Stimulated activated CD4-positive, alpha-beta T cell treated with anti-CD3 and anti-CD28 coated beads, TNF-alpha, amount 100 ng/mL, for 1 hour (primary cell): ENCODE results near the gene APOBEC3F.
"Not testable (repeated sequence)": the region's sequence is repeated elsewhere in the genome, so short reads cannot be mapped to it uniquely, and the experiment has no call there.

ENCODE experiments used
- DNase-seq, 3 donors: peaks; one replicate each; pipeline ENCODE4 v3.0.0-alpha.2; 2020; ENCODE audit warnings: low read depth in 3 of 3, low spot score in 1 of 3

The APOBEC3F gene

GRCh38 chr22:39026509-39027150 is 14.0 kb upstream of the APOBEC3F start:
- no peak for DNase-seq

GRCh38 chr22:39027717-39028116 is 12.9 kb upstream of the APOBEC3F start:
- no peak for DNase-seq

- no peak for DNase-seq
Measured at GRCh38 chr22:39028281-39028680, 12.4 kb upstream of the APOBEC3F start.

- DNase-seq, result no peak
Measured at GRCh38 chr22:39029227-39029626, 11.4 kb upstream of the APOBEC3F start.

GRCh38 chr22:39030705-39031104 is 10.0 kb upstream of the APOBEC3F start:
- no peak for DNase-seq

GRCh38 chr22:39031434-39032295 is 9.0 kb upstream of the APOBEC3F start:
- not testable (repeated sequence) for DNase-seq

- DNase-seq, result not testable (repeated sequence)
Measured at GRCh38 chr22:39037071-39037470, 3.6 kb upstream of the APOBEC3F start.

- no peak for DNase-seq
Measured at GRCh38 chr22:39039306-39040126, 1.1 kb upstream of the APOBEC3F start.

GRCh38 chr22:39040155-39040537 is 518 bp upstream of the APOBEC3F start:
- DNase-seq, result not testable (repeated sequence)

- no peak for DNase-seq
Measured at GRCh38 chr22:39041908-39042307, 1.2 kb downstream of the APOBEC3F start.

- DNase-seq, result not testable (repeated sequence)
Measured at GRCh38 chr22:39043063-39043462, 2.4 kb downstream of the APOBEC3F start.

GRCh38 chr22:39045136-39045535 is 4.5 kb downstream of the APOBEC3F start:
- not testable (repeated sequence) for DNase-seq

GRCh38 chr22:39049486-39049885 is 8.8 kb downstream of the APOBEC3F start:
- DNase-seq, result not testable (repeated sequence)

GRCh38 chr22:39051844-39052495 is 11.3 kb downstream of the APOBEC3F start:
- not testable (repeated sequence) for DNase-seq

- no peak for DNase-seq
Measured at GRCh38 chr22:39055658-39056057, 15.0 kb downstream of the APOBEC3F start.

- not testable (repeated sequence) for DNase-seq
Measured at GRCh38 chr22:39061290-39061689, 20.6 kb downstream of the APOBEC3F start.

- not testable (repeated sequence) for DNase-seq
Measured at GRCh38 chr22:39061951-39062350, 21.3 kb downstream of the APOBEC3F start.

GRCh38 chr22:39063904-39064303 is 23.2 kb downstream of the APOBEC3F start:
- not testable (repeated sequence) for DNase-seq

GRCh38 chr22:39066442-39067276 is 26.0 kb downstream of the APOBEC3F start:
- DNase-seq, result not testable (repeated sequence)
